ENCODE data around the gene DNMT3L.
"Not testable (repeated sequence)": the region's sequence is repeated elsewhere in the genome, so short reads cannot be mapped to it uniquely, and the experiment has no call there.

Gene DNMT3L

DNA sequence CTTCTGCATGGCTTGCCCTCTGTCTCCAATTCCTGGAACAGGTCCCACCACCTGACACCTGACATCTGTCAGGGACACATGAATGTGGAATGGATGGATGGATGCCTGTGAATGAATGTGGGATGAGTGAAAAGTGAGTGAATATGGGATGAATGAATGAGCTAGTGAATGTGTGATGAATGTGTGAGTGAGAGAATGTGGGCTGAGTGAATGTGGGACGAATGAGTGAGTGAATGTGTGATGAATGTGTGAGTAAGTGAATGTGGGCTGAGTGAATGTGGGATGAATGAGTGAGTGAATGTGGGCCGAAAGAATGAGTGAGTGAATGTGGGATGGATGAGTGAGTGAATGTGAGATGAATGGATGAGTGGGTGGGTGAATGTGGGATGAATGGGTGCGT, 50.1 kb downstream of the DNMT3L start:
- H3K9me3 ChIP-seq (ENCODE audit: control insufficient read depth, insufficient read depth, low read length); H3F3A ChIP-seq (ENCODE audit: control insufficient read depth, insufficient read depth); H3K36me3 ChIP-seq (ENCODE audit: control insufficient read depth, low read length); H3K9me2 ChIP-seq (replicated peaks; ENCODE audit: control insufficient read depth, low read length); H3K4me2 ChIP-seq (ENCODE audit: low read length); H3K4me3 ChIP-seq (ENCODE audit: low read length); H4K20me1 ChIP-seq (ENCODE audit: control insufficient read depth, insufficient read depth, low read depth, low read length); H3K27me3 ChIP-seq (ENCODE audit: control insufficient read depth, low read length); H3K79me2 ChIP-seq (ENCODE audit: control insufficient read depth, low read length): not testable (repeated sequence)
- Histone ChIP-seq H3K27ac (ENCODE audit: low read depth, low read length) (peak overlapping the region; percentile 60), H3K4me1 (ENCODE audit: control insufficient read depth, low read length) (peaks cover 22% of the 10 kb centered on the region)

GRCh38 chr21:44207860-44208646, 53.6 kb downstream of the DNMT3L start:
- not testable (repeated sequence) for H3K9me2 ChIP-seq (replicated peaks; ENCODE audit: control insufficient read depth, low read length); H3K79me2 ChIP-seq (ENCODE audit: control insufficient read depth, low read length); H3F3A ChIP-seq (ENCODE audit: control insufficient read depth, insufficient read depth); H3K36me3 ChIP-seq (ENCODE audit: control insufficient read depth, low read length); H4K20me1 ChIP-seq (ENCODE audit: control insufficient read depth, insufficient read depth, low read depth, low read length); H3K27me3 ChIP-seq (ENCODE audit: control insufficient read depth, low read length); H3K9me3 ChIP-seq (ENCODE audit: control insufficient read depth, insufficient read depth, low read length)
- peaks cover 17% of the 10 kb centered on the region for H3K4me1 ChIP-seq (ENCODE audit: control insufficient read depth, low read length)
- H3K4me2 ChIP-seq (ENCODE audit: low read length), result peak overlapping the region; percentile 65
- H3K4me3 ChIP-seq (ENCODE audit: low read length), result peak overlapping the region; percentile 56
- H3K27ac ChIP-seq (ENCODE audit: low read depth, low read length), result peak overlapping the region; percentile 85

- H3K27me3 ChIP-seq (ENCODE audit: control insufficient read depth, low read length); H3K9me2 ChIP-seq (replicated peaks; ENCODE audit: control insufficient read depth, low read length); H3K36me3 ChIP-seq (ENCODE audit: control insufficient read depth, low read length); H3K4me3 ChIP-seq (ENCODE audit: low read length); H3F3A ChIP-seq (ENCODE audit: control insufficient read depth, insufficient read depth); H3K9me3 ChIP-seq (ENCODE audit: control insufficient read depth, insufficient read depth, low read length); H4K20me1 ChIP-seq (ENCODE audit: control insufficient read depth, insufficient read depth, low read depth, low read length); H3K4me2 ChIP-seq (ENCODE audit: low read length); H3K27ac ChIP-seq (ENCODE audit: low read depth, low read length); H3K79me2 ChIP-seq (ENCODE audit: control insufficient read depth, low read length): not testable (repeated sequence)
- H3K4me1 ChIP-seq (ENCODE audit: control insufficient read depth, low read length), result peaks cover 14% of the 10 kb centered on the region
Measured at GRCh38 chr21:44206698-44207676, 54.7 kb downstream of the DNMT3L start.

- not testable (repeated sequence) for H3F3A ChIP-seq (ENCODE audit: control insufficient read depth, insufficient read depth); H3K79me2 ChIP-seq (ENCODE audit: control insufficient read depth, low read length); H3K36me3 ChIP-seq (ENCODE audit: control insufficient read depth, low read length); H3K9me2 ChIP-seq (replicated peaks; ENCODE audit: control insufficient read depth, low read length); H3K27ac ChIP-seq (ENCODE audit: low read depth, low read length); H3K4me1 ChIP-seq (ENCODE audit: control insufficient read depth, low read length); H3K4me3 ChIP-seq (ENCODE audit: low read length); H3K4me2 ChIP-seq (ENCODE audit: low read length); H3K27me3 ChIP-seq (ENCODE audit: control insufficient read depth, low read length); H4K20me1 ChIP-seq (ENCODE audit: control insufficient read depth, insufficient read depth, low read depth, low read length); H3K9me3 ChIP-seq (ENCODE audit: control insufficient read depth, insufficient read depth, low read length)
Measured at GRCh38 chr21:44206187-44206586, 55.5 kb downstream of the DNMT3L start.

- not testable (repeated sequence) for H3K9me3 ChIP-seq (ENCODE audit: control insufficient read depth, insufficient read depth, low read length); H3K79me2 ChIP-seq (ENCODE audit: control insufficient read depth, low read length); H3F3A ChIP-seq (ENCODE audit: control insufficient read depth, insufficient read depth); H3K9me2 ChIP-seq (replicated peaks; ENCODE audit: control insufficient read depth, low read length); H3K27ac ChIP-seq (ENCODE audit: low read depth, low read length); H3K36me3 ChIP-seq (ENCODE audit: control insufficient read depth, low read length); H3K4me3 ChIP-seq (ENCODE audit: low read length); H3K27me3 ChIP-seq (ENCODE audit: control insufficient read depth, low read length); H3K4me2 ChIP-seq (ENCODE audit: low read length); H4K20me1 ChIP-seq (ENCODE audit: control insufficient read depth, insufficient read depth, low read depth, low read length)
- H3K4me1 ChIP-seq (ENCODE audit: control insufficient read depth, low read length), result peaks cover 16% of the 10 kb centered on the region
Measured at GRCh38 chr21:44202590-44203299, 59.0 kb downstream of the DNMT3L start.

DNA sequence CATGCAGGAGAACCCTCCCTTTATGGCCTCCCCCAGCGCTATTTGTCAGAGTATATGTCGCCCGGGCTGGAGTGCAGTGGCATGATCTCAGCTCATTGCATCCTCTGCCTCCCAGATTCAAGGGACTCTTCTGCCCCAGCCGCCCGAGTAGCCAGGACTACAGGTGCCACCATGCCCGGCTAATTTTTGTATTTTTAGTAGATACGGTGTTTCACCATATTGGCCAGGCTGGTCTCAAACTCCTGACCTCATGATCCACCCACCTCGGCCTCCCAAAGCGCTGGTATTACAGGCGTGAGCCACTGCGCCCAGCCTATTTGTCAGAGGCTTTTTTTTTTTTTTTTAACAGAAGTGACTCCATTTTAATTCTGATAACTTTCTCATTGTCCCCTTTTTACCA, 61.7 kb downstream of the DNMT3L start:
- H3K9me2 ChIP-seq (replicated peaks; ENCODE audit: control insufficient read depth, low read length); H3K9me3 ChIP-seq (ENCODE audit: control insufficient read depth, insufficient read depth, low read length); H3F3A ChIP-seq (ENCODE audit: control insufficient read depth, insufficient read depth); H3K27me3 ChIP-seq (ENCODE audit: control insufficient read depth, low read length); H4K20me1 ChIP-seq (ENCODE audit: control insufficient read depth, insufficient read depth, low read depth, low read length); H3K79me2 ChIP-seq (ENCODE audit: control insufficient read depth, low read length); H3K36me3 ChIP-seq (ENCODE audit: control insufficient read depth, low read length); H3K4me3 ChIP-seq (ENCODE audit: low read length); H3K4me2 ChIP-seq (ENCODE audit: low read length); H3K27ac ChIP-seq (ENCODE audit: low read depth, low read length): not testable (repeated sequence)
- H3K4me1 ChIP-seq (ENCODE audit: control insufficient read depth, low read length), result peaks cover 32% of the 10 kb centered on the region
